H1 (cell line): ENCODE results near the gene CMSS1. TPM values are rescaled to one million over a fixed set of nuclear protein-coding genes. Genes with fewer than 3 reads are reported as not detected.

Experiments
- CTCF ChIA-PET: fragments of 300-600 bp; sonication (Branson Sonifier 250); formaldehyde crosslinking; loops from one replicate; lab custom pipeline; 2021; ENCODE audit not compliant: partially characterized antibody; lab: Charles Lee
- POLR2A ChIA-PET: fragments of 300-600 bp; sonication (Branson Sonifier 250); formaldehyde crosslinking; loops from one replicate; lab custom pipeline; 2021; ENCODE audit warnings: inconsistent platforms; ENCODE audit not compliant: partially characterized antibody; lab: Charles Lee
- DNase-seq, 2 experiments: peaks; one replicate each; pipeline versions ENCODE4 v3.0.0 to v3.0.0-alpha.2; 2010 to 2022; ENCODE audit warnings: low spot score in 2 of 2, low read depth in 1 of 2, mixed read lengths in 1 of 2
- FAIRE-seq: peaks from 2 replicates; lab custom pipeline; 2011; peaks lifted over from hg19 to GRCh38; lab: Jason Lieb, UNC
- H2AFZ ChIP-seq: 2 replicates; pipeline ENCODE4 v1.8.1; 2012; ENCODE audit warnings: low read length, inconsistent platforms
- H2AK5ac ChIP-seq: 2 replicates; pipeline ENCODE4 v1.6.1; 2013; ENCODE audit warnings: low read depth, low read length
- H2BK120ac ChIP-seq: replicated peaks from 2 replicates; pipeline ENCODE3; 2013; ENCODE audit warnings: low read depth, low read length, inconsistent platforms
- H2BK12ac ChIP-seq: 2 replicates; pipeline ENCODE4 v1.6.1; 2013; ENCODE audit warnings: low read depth, low read length
- H2BK15ac ChIP-seq: 2 replicates; pipeline ENCODE4 v1.6.1; 2013; ENCODE audit warnings: low read length
- H2BK20ac ChIP-seq: 2 replicates; pipeline ENCODE4 v1.6.1; 2013; ENCODE audit warnings: low read length
- H2BK5ac ChIP-seq: 2 replicates; pipeline ENCODE4 v1.6.1; 2013; ENCODE audit warnings: low read depth, low read length
- H3K14ac ChIP-seq: 2 replicates; pipeline ENCODE4 v1.6.1; 2013; ENCODE audit warnings: inconsistent platforms; ENCODE audit not compliant: insufficient read length
- H3K18ac ChIP-seq: 2 replicates; pipeline ENCODE4 v1.6.1; 2013; ENCODE audit warnings: low read length; ENCODE audit errors: extremely low read depth
- H3K23ac ChIP-seq: 2 replicates; pipeline ENCODE4 v1.6.1; 2013; ENCODE audit warnings: inconsistent platforms; ENCODE audit not compliant: insufficient read length
- H3K23me2 ChIP-seq: 2 replicates; pipeline ENCODE4 v1.6.1; 2013; ENCODE audit warnings: low read depth, low read length
- H3K27ac ChIP-seq: 2 replicates; pipeline ENCODE4 v1.6.1; 2011; ENCODE audit warnings: low read depth, low read length, inconsistent platforms
- H3K27me3 ChIP-seq, 4 experiments: replicated peaks in 1 of 4; 1 replicate in 1 of 4; 2 replicates in 3 of 4; pipeline versions ENCODE4 v1.6.1 to v1.8.1; 2011 to 2013; ENCODE audit warnings: low read length in 3 of 4, mild to moderate bottlenecking in 3 of 4, inconsistent platforms in 2 of 4, mixed read lengths in 2 of 4, moderate library complexity in 1 of 4; ENCODE audit not compliant: control insufficient read depth in 3 of 4, insufficient read depth in 3 of 4; ENCODE audit errors: extremely low read depth in 1 of 4
- H3K36me3 ChIP-seq, 4 experiments: 2 replicates each; pipeline versions ENCODE4 v1.6.1 to v1.8.1; 2011 to 2013; ENCODE audit warnings: mild to moderate bottlenecking in 4 of 4, low read length in 3 of 4, moderate library complexity in 2 of 4, control low read depth in 1 of 4, inconsistent platforms in 1 of 4; ENCODE audit not compliant: insufficient read depth in 4 of 4, control insufficient read depth in 2 of 4
- H3K4ac ChIP-seq: replicated peaks from 2 replicates; pipeline ENCODE3; 2013; ENCODE audit warnings: low read length, low read depth, mixed read lengths, inconsistent platforms; ENCODE audit not compliant: insufficient read length
- H3K4me1 ChIP-seq, 4 experiments: replicated peaks in 1 of 4; 1 replicate in 1 of 4; 2 replicates in 3 of 4; pipeline versions ENCODE4 v1.6.1 to v1.8.1; 2011 to 2013; ENCODE audit warnings: low read length in 3 of 4, inconsistent platforms in 2 of 4, mixed read lengths in 1 of 4; ENCODE audit not compliant: insufficient read depth in 4 of 4, control insufficient read depth in 3 of 4
- H3K4me2 ChIP-seq, 2 experiments: 2 replicates each; pipeline versions ENCODE4 v1.6.1 to v1.8.1; 2011 to 2013; ENCODE audit warnings: low read depth in 2 of 2, low read length in 2 of 2, control low read depth in 1 of 2, inconsistent platforms in 1 of 2, mild to moderate bottlenecking in 1 of 2; ENCODE audit not compliant: insufficient read depth in 1 of 2
- H3K4me3 ChIP-seq, 4 experiments: fragments of 200-600, 300-600 bp in 1 of 4; sonication (generic), shearing (Covaris generic), sonication (Bioruptor Twin) in 1 of 4; 2 replicates each; pipeline versions ENCODE4 v1.5.1 to v1.8.1; 2011 to 2016; ENCODE audit warnings: low read length in 4 of 4, low read depth in 3 of 4, control low read depth in 2 of 4, inconsistent platforms in 2 of 4, mild to moderate bottlenecking in 2 of 4, mixed read lengths in 1 of 4, moderate library complexity in 1 of 4; ENCODE audit not compliant: insufficient read depth in 2 of 4; ENCODE audit errors: extremely low read depth in 1 of 4
- H3K56ac ChIP-seq: replicated peaks from 2 replicates; pipeline ENCODE3; 2013; ENCODE audit warnings: low read depth, mild to moderate bottlenecking, mixed read lengths, low read length, inconsistent platforms; ENCODE audit not compliant: insufficient read length
- H3K79me1 ChIP-seq: 2 replicates; pipeline ENCODE4 v1.6.1; 2013; ENCODE audit warnings: low read depth, low read length, control low read depth
- H3K79me2 ChIP-seq, 2 experiments: 2 replicates each; pipeline versions ENCODE4 v1.6.1 to v1.8.1; 2012 to 2013; ENCODE audit warnings: low read length in 2 of 2, mild to moderate bottlenecking in 2 of 2, inconsistent platforms in 1 of 2; ENCODE audit not compliant: insufficient read depth in 2 of 2, control insufficient read depth in 1 of 2
- H3K9ac ChIP-seq, 4 experiments: replicated peaks in 1 of 4; 1 replicate in 1 of 4; 2 replicates in 3 of 4; pipeline versions ENCODE4 v1.6.1 to v1.8.1; 2011 to 2013; ENCODE audit warnings: low read depth in 3 of 4, low read length in 3 of 4, control low read depth in 2 of 4, mild to moderate bottlenecking in 2 of 4, moderate library complexity in 2 of 4, inconsistent platforms in 1 of 4; ENCODE audit errors: extremely low read depth in 1 of 4
- H3K9me3 ChIP-seq, 2 experiments: 2 replicates each; pipeline versions ENCODE4 v1.6.1 to v1.8.1; 2012 to 2013; ENCODE audit warnings: mild to moderate bottlenecking in 2 of 2, moderate library complexity in 2 of 2, control low read depth in 1 of 2, inconsistent platforms in 1 of 2, low read depth in 1 of 2, low read length in 1 of 2, mixed read lengths in 1 of 2; ENCODE audit not compliant: insufficient read depth in 2 of 2
- H4K20me1 ChIP-seq, 2 experiments: replicated peaks in 1 of 2; 2 replicates each; pipeline versions ENCODE3 to v1.8.1; 2011 to 2013; ENCODE audit warnings: inconsistent platforms in 2 of 2, low read length in 2 of 2, mild to moderate bottlenecking in 1 of 2; ENCODE audit not compliant: insufficient read depth in 2 of 2, control insufficient read depth in 1 of 2
- H4K5ac ChIP-seq: 2 replicates; pipeline ENCODE4 v1.6.1; 2013; ENCODE audit warnings: low read length, low read depth, mixed read lengths, inconsistent platforms; ENCODE audit not compliant: insufficient read length
- H4K8ac ChIP-seq: 2 replicates; pipeline ENCODE4 v1.8.0; 2013; ENCODE audit warnings: mild to moderate bottlenecking, moderate library complexity, low read length, inconsistent platforms; ENCODE audit not compliant: insufficient read depth; ENCODE audit errors: extremely low read depth
- H4K91ac ChIP-seq: replicated peaks from 2 replicates; pipeline ENCODE3; 2013; ENCODE audit warnings: low read length, mixed read lengths, inconsistent platforms; ENCODE audit not compliant: insufficient read length
- MAFK ChIP-seq: IDR thresholded peaks from 2 replicates; pipeline ENCODE4 v1.6.1; 2012; ENCODE audit warnings: low read depth, mild to moderate bottlenecking, improper control_type of control experiment, low read length
- RAD21 ChIP-seq, 2 experiments: IDR thresholded peaks in 1 of 2; conservative IDR thresholded peaks in 1 of 2; 2 replicates each; pipeline ENCODE4 v1.6.1; 2011; ENCODE audit warnings: low read depth in 2 of 2, low read length in 2 of 2, improper control_type of control experiment in 1 of 2, inconsistent platforms in 1 of 2, mild to moderate bottlenecking in 1 of 2, moderate library complexity in 1 of 2
- WGBS, 2 experiments: shearing (Covaris generic) in 1 of 2; methylation state at CpG; one replicate each; pipeline versions ENCODE4 v1.1.6 to v1.1.7; 2013 to 2015; ENCODE audit warnings: low lambda C conversion rate in 2 of 2, mixed read lengths in 2 of 2, inconsistent platforms in 1 of 2, low coverage in 1 of 2, missing lambda C conversion rate in 1 of 2; ENCODE audit not compliant: insufficient replicate concordance in 2 of 2, insufficient coverage in 1 of 2, insufficient read length in 1 of 2; ENCODE audit errors: extremely low coverage in 1 of 2, missing lambda C conversion rate in 1 of 2; 5-methylcytosine and 5-hydroxymethylcytosine counted together
- polyA plus RNA-seq, 7 experiments: library from polyadenylated mRNA; depleted of rRNA in 3 of 7; stranded (reverse) in 5 of 7; unstranded in 2 of 7; fragments of >200 nt in 5 of 7; fragments of 200-250 nt in 2 of 7; gene quantifications; 1 replicate in 5 of 7; 2 replicates in 1 of 7; 4 replicates in 1 of 7; pipeline versions ENCODE4 v1.2.1 to v1.2.3, GENCODE V29; 2011 to 2013; ENCODE audit warnings: missing spikeins in 2 of 7, mixed read lengths in 2 of 7
- total RNA-seq: library from RNA; stranded (reverse); fragmentation: NEBNext Ultra II Directional; extraction: Animal tissue kit (Norgen Biotek cat#: 25700); gene quantifications from 2 replicates; pipeline ENCODE4 v1.2.1, GENCODE V29; 2021

The CMSS1 gene
- total and polyA plus RNA-seq, 2 of the 8 experiments (the other 6 are each of a cell fraction or from before 2014, with no cell fraction given), result 15.2 to 75.1 TPM

GRCh38 chr3:100079328-100079727 lies 261.7 kb downstream of the CMSS1 start:
- FAIRE-seq, result no peak
- no peak overlapping the region for H3K14ac ChIP-seq
- CTCF ChIA-PET, result interaction anchor here (1.0 to 1.6 kb wide), 3 partner anchors 10 to 27 kb away, joined by 3 to 5 read pairs (median 3); no protein-coding TSS in a partner anchor

More at GRCh38 chr3:100079328-100079727, 261.7 kb downstream of the CMSS1 start:
- Histone ChIP-seq H3K4ac (no peak overlapping the region), H3K4me3 (no peak overlapping the region), H2BK5ac (no peak overlapping the region), H4K91ac (no peak overlapping the region), H4K5ac (no peak overlapping the region), H3K4me1 (no peaks in the 10 kb centered on the region), H3K27me3 (no peaks in the 10 kb centered on the region), H4K8ac (no peak overlapping the region), H3K36me3 (no peaks in the 10 kb centered on the region), H2BK15ac (no peak overlapping the region), H2BK12ac (no peak overlapping the region), H3K18ac (no peak overlapping the region)
- 81% methylated on average over 1 of the region's 1 CpG; no CpG with 5 or more reads in 1 of the 2 experiments for WGBS, 2 experiments
- no peak for DNase-seq
- TF ChIP-seq RAD21 (IDR thresholded peaks at IDR 0.05 in 1 of 2, conservative IDR thresholded peaks at IDR 0.05 in 1 of 2; ENCODE audit: low read depth in 2 of 2, low read length in 2 of 2) (no peak), MAFK (peak; percentile 20; the same call in 1 of the 2 replicates)
- TF ChIP-seq, all 59 proteins: peak for 1
- no peak overlapping the region for H2AK5ac ChIP-seq
- POLR2A ChIA-PET, result no interaction called here
- no peak overlapping the region for H2BK120ac ChIP-seq
- H3K23ac ChIP-seq, result no peak overlapping the region
- H4K20me1 ChIP-seq, result no peaks in the 10 kb centered on the region
- H3K23me2 ChIP-seq, result no peaks in the 10 kb centered on the region
- H2BK20ac ChIP-seq, result no peak overlapping the region
- H3K9ac ChIP-seq, result no peak overlapping the region
- no peaks in the 10 kb centered on the region for H3K79me2 ChIP-seq
- H3K9me3 ChIP-seq, result no peaks in the 10 kb centered on the region
- no peaks in the 10 kb centered on the region for H3K79me1 ChIP-seq
- H2AFZ ChIP-seq, result no peak overlapping the region
- H3K27ac ChIP-seq, result no peak overlapping the region
- H3K56ac ChIP-seq, result no peak overlapping the region
- no peak overlapping the region for H3K4me2 ChIP-seq
